ENCODE results near the gene SSBP3.
"Not testable (repeated sequence)": the region's sequence is repeated elsewhere in the genome, so short reads cannot be mapped to it uniquely, and the experiment has no call there.

The SSBP3 gene

DNA sequence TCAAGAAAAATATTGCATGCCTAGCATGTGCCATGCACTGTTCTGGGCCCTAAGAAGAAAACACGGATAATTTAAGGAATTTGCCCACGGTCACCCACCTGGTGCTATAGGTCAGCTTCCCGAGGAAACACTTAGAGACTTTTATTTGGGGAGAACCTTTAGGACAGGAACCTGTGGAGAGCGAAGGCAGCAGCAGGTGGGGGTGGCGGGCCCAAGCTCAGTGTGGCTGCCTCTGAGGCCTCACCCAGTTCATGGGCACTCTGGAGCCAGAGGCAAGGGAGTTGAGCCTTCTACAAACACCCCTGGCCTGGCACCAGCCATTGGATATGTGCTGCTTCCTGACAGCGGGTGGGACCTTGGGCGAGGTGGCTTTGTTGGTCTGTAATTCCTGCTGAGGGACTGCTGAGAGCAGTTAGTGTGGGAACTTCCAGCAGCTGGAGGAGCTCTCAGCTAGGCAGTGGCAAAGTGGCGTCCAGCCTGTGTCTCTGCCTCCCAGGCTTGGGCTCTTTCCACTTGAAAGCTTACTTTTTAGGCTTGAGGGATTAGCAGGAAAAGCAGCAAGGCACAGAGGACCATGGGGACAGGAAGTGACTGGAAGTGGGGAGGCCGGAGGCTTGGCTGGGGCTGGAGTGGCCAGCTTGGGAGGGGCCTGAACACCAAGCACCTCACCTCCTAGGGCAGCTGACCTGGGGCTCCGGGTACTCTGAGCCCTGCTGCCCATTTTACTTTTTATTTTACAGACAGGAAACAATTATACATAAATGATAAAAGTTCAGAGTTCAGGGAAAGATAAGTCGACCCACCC is 187.1 kb downstream of the SSBP3 start:
- no peak for DNase-seq

DNA sequence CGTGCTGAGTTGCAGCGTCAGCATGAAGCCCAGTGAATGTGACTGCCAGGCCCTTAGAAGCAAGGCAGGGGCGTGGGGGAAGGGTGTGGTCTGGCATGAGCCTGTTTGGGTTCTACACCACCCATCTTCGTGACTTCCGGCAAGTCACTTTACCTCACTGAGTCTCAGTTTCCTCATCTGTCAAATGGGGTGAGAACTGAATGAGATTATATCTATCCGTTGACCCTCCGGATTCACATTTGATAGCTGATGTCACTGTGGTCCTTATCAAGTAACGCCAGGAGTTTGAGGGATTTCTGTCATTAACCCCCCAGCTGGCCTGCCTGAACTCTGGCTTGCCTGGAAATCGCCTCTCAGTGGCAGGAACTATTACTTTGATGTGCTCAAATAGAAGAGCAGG is 190.7 kb downstream of the SSBP3 start:
- no peak for DNase-seq

DNA sequence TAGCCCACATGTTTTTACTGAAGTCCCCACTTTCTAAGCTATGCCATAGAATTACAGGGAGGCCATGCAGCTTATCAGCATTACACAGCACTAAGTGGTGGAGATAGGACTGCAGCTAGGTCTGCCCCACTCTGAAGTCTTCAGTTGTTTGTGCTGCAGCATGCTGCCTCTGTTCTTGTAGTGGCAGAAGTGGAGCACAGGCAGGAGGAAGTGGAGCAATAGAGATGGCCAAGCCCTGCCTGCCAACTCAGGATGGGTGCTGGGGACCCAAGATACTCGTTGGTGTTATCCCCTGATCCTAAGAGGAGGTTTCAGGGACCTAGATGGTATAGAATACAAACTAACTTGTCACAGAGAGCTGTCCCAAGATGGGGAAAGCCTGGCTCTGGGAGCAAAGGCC is 193.3 kb downstream of the SSBP3 start:
- no peak for DNase-seq

DNA sequence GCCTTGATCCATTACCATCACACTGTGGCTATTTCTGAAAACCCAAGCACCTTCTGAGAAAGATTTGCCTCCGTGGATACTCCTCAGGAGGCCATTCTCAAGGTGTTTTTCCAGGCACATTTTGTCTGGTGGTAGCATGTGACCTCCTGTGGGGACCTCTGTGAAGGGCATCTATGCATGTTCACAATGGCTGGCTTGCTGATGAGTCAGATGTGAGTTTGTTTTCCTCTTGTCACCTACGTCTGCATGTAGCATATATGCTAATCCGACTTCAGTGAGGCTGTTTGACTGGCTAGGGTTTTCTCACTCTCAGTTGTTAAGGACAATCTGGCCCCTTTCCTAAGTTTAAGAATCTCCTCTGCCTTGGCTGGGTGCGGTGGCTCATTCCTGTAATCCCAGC is 198.3 kb downstream of the SSBP3 start:
- not testable (repeated sequence) for DNase-seq

DNA sequence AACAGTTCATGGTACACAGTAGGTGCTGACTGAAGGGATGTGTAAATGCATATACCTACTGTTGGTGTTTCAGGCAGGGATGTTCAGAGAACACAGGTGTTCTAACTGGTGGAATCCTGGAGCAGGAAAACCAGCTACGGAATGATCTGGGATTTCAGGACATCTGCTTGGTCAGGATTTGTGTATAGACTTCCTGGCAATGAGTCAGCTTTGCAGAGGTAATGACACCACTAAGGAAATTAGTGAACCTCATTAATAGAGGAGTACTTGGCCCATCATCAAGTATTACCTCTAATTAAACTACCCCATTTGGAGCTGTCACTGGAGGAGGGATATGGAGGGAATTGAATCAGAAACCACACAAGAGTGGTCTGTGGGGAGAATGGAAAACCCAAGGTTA is 198.9 kb downstream of the SSBP3 start:
- DNase-seq: no peak

DNA sequence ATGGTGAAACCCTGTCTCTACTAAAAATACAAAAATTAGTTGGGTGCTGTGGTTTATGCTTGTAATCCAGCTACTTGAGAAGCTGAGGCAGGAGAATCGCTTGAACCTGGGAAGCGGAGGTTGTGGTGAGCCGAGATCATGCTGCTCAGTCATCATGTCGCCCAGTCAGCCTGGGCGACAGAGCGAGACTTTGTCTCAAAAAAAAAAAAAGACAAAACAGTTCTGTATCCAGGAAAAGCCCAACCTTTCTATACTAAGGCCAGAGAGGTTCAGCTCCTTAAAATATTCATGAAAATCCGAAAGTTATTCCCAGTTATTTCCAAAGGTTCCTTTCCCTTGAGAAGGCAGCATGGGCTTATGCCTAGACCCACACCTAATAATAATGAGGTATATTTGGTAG is 202.0 kb downstream of the SSBP3 start:
- no peak for DNase-seq

DNA sequence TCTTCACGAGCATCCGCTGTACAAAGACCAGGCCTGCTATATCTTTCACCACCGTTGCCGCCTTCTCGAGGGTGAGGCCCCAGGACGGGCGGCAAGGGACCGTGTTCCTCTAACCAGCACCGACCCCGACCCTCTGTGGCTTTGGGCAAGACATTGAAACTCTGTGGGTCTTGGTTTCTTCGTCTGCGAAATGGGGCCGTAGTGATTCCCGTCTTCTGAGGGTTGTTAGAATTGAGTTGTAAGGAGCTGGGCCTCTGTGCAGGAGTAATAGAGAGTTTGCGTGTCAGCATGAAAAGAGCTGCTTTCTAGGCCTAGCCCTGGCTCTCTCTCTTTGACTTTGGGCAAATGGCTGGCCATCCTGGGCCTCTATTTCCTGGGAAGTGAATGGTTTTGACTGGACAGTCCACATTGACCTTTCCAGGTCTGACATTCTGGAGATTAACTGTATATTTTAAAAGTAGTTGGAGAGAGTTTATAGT is 205.6 kb downstream of the SSBP3 start:
- DNase-seq: no peak

DNA sequence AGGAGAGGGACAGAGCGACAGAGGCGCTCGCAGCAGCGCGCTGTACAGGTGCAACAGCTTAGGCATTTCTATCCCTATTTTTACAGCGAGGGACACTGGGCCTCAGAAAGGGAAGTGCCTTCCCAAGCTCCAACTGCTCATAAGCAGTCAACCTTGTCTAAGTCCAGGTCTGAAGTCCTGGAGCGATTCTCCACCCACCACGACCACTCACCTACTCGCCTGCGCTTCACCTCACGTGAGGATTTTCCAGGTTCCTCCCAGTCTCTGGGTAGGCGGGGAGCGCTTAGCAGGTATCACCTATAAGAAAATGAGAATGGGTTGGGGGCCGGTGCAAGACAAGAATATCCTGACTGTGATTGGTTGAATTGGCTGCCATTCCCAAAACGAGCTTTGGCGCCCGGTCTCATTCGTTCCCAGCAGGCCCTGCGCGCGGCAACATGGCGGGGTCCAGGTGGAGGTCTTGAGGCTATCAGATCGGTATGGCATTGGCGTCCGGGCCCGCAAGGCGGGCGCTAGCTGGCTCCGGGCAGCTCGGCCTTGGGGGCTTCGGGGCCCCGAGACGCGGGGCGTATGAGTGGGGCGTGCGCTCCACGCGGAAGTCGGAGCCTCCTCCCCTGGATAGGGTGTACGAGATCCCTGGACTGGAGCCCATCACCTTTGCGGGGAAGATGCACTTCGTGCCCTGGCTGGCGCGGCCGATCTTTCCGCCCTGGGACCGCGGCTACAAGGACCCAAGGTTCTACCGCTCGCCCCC is 206.3 kb downstream of the SSBP3 start, which contains the start of the genes CYB5RL and MRPL37:
CYB5RL (minus strand) TSS at position 266 of the 754 bp plus-strand sequence. CDS start 4,414 bp downstream, outside the sequence.
MRPL37 (plus strand) TSS at position 403 of the 754 bp plus-strand sequence; CDS start at position 480, 77 bp downstream.
- DNase-seq: peak; percentile 93 to 94

DNA sequence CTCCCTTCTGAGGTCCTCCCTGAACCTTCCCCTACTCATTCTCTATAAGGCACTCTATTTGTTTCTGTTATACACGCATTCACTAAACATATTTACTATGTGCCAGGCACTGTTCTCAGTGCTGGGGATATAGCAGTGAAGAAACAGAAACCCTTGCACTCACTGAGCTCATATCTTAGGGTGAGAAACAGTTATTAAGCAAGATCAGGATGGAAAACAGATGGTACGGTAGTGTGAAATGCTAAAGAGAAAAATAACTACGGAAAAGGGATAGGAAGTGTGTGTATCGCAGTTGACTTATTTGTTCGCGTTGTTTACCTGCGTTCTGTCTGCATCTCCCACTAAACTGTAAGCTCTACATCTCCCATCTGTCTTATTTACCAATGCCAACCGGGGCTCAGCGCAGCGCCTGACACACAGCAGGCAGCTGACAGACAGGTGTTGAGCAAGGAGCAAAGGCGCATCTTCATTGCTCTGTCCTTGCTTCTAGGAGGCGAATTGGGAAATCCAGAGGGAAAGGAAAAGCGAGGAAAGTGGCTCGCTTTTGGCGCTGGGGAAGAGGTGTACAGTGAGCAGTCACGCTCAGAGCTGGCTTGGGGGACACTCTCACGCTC is 206.9 kb downstream of the SSBP3 start:
- peak; percentile 22 to 28 for DNase-seq

DNA sequence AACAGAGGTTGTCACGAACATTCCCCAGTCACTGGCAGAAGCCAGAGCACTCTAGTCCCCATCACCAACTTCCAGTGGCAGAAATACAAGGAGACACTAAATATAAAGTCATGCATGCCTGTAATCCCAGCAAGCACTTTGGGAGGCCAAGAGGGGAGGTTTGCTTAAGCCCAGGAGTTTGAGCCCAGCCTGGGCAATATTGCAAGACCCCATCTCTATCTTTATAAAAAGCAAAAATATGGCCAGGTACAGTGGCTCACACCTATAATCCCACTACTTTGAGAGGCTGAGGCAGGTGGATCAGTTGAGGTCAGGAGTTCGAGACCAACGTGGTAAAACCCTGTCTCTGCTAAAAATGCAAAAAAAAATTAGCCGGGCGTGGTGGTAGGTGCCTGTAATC is 212.7 kb downstream of the SSBP3 start:
- DNase-seq: no peak

DNA sequence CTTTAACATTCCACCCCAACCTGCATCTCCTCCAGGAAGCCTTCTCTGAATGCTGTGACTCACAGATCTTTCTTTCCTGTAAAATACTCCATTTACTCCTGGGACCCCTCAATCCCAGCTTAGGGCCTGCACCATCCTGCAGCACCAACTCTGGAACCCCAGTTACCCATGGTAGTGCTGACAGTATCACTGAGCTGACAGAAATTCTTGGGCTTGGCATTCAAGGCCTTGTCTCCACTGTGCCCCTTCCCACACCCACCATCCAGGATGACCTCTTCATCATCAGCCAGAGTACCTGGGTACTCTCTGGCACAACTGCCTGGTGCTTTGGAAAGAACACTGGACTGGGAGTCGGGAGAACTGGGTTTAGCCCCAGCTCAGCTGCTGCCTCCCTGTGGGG is 214.7 kb downstream of the SSBP3 start:
- DNase-seq: no peak

DNA sequence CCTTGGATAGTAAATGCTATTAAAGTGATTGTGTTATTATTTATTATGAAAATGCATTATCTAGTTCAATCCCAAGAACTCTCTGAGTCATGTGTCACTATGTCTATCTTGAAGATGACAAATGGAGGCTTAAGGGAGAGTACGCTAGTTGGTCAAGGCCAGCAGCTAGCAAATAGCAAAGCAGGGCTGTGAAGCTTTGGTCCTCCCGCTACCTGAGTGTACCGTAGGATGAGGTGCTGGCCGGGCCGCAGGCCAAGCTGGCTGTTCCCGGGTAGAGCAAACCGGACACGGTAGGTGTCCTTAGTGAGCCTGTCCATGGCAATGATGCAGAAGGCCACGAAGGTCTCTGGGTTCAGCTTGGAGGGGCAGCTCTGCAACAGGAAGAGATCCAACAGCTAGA is 215.7 kb downstream of the SSBP3 start:
- DNase-seq: no peak

DNA sequence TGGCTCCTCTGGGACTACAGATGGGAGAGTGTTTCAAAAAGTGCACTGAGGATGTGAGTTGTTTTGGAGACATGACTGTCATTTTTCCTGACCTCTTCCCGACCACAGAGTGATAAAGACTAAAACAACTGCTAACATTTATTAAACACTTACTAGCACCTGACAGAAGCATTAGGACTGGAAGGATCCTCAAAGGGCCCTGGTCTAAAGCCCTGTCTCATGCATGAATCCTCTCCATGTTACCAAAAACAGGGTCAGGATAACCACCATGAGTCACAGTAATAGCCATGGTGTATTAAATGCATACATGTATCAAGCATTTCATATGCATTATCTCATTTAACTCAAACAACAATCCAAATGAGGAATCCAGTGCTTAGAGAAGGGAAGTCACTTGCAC is 217.9 kb downstream of the SSBP3 start:
- DNase-seq: no peak

DNA sequence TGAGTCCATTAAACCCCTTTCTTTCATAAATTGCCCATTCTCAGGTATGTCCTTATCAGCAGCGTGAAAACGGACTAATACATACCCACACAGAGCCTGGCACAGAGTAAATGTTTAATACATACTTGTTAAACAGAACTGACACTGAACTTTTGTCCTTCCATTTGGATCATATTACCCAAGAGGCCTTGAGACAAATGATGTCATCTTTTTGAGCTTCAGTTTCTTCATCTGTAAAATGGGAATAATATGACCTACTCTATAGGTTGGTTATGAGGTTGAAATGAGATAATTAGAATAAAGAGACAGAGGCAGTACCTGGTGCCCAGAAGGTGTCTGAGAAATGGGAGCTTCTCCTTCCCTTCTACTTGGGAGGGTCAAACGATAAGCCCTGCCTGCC is 220.1 kb downstream of the SSBP3 start:
- DNase-seq: no peak

DNA sequence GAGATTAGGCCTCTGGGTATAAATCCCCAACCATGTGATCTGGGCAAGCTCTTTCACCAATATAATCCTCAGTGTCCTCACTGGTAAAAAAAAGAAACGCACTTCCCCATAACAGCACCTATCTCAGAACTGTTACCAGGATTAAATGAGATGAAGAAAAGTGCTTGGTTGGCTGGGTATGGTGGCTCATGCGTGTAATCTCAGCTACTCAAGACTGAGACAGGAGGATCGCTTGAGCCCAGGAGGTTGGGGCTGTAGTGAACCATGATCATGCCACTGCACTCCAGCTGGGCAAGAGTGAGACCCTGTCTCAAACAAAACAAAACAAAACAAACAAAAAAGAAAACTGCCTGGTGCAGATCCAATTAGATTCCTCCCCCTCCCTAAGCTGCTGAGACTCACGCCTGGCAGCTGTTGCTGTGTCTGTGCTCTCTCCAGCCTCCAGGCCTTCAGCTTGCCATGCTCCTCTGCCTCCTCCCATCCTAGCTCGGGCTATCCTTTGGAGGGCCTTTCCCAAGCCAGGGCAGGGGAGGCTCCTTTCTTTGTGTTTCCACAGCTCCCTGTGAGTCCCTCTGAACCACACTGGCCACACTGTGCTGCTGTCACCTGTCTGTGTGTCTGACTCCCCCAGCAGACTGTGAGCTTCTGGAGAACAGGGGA is 225.4 kb downstream of the SSBP3 start:
- DNase-seq: no peak

DNA sequence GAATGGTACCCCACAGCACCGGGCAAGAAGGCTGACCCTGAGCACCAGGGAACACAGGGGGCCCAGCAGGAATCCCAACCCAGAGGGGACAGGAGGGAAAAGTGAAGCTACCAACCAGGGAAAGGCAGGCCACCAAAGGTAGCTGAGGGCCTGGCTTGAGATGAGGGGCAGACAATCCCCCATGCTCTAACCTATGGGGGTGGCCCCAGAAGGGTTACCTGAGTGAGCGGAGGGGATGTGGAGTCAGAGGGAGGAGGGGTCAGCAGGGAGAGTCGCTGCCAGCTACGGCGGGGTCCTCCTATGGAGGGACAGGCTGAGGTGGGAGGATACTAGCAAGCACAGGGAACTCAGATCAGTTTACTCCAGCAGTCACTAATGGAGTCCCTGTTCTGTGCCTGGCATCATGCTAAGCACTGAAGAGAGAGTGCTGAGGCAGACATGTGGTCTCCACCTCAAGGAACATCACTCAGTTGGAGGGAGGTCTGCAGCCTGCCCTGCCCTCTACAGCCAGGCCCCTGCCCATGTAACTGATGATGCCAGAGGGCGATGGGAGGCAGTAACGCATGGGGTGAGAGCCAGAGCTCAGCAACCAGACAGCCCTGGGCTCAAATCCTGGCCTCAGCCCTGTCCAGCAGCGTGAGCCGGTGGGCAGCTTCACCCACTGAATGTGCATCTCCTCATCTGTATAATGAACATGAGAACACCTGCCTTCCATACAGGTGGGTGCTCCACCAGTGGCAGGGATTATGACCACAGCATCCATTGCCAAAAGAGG is 227.7 kb downstream of the SSBP3 start:
- no peak for DNase-seq

DNA sequence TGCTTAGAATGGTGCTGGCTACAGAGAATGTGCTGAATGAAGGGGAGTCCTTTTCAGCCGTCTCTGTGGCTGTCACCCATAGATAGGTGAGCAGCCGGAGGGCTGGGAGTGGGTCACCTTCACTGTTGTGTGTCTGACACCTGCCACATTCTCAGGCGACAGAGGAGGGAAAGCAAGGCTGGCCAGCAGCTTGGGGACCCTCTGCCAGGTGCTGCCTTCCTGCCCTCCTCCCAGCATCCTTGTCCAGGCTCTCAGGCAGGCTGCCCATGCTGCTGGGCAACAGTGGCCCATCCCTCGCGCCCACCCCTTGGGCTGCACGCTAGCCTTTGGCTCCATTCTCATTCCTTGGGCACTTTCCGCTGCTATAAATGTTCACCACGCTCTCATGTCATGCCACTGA is 228.5 kb downstream of the SSBP3 start:
- DNase-seq: no peak

DNA sequence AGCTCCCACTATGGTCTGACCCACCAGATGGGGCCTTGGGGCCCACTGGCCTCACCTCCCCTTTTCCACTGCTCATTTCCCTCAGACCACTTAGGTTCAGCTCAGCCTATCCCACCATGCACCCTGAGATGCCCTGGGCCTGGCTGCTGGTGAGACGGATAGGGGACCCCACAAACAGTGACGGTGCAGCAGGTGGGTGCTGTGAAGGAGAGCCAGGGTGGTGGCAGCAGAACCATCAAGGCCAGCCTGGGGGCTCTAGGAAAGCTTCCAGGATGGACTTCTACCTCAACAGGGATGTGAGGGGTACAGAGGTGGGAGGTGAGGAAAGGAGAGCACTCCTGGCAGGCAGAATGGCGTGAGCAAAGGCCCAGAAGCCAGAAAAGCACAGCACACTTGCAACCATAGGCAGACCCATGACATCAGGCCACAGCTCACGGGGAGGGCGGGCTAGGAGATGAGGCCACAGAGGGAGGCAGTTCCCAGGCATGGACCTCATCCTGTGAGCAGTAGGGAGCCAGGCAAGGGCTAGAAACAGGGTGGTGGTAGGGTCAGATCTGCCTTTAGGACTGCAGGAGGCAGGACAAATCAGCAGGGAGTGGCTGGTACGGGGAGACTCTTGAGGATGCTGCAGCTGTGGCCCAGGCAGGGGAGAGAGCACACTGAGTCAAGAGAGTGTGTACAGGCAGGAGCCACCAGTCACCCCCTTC is 229.4 kb downstream of the SSBP3 start:
- no peak for DNase-seq
